Stimulated activated CD8-positive, alpha-beta memory T cell treated with anti-CD3 and anti-CD28 coated beads, Interleukin-15, amount 100 ng/mL, for 24 hours (primary cell): ENCODE results near the gene KIF25.

Experiments used
- DNase-seq: peaks from one replicate; pipeline ENCODE4 v3.0.0-alpha.2; 2020; ENCODE audit warnings: low read depth

The KIF25 gene, protein sequence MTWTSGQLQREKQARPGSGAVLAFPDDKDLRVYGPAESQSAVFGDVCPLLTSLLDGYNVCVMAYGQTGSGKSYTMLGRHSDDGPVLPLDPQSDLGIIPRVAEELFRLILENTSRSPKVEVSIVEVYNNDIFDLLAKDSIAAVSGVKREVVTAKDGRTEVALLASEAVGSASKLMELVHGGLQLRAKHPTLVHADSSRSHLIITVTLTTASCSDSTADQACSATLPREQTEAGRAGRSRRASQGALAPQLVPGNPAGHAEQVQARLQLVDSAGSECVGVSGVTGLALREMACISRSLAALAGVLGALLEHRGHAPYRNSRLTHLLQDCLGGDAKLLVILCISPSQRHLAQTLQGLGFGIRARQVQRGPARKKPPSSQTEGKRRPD

GRCh38 chr6:167997642-167998041 is at the start of gene KIF25:
Gene KIF25, plus strand, starts transcription at chr6:167997671. Its CDS starts 31,915 bp downstream, at chr6:168029586.
- DNase-seq = no peak

DNA sequence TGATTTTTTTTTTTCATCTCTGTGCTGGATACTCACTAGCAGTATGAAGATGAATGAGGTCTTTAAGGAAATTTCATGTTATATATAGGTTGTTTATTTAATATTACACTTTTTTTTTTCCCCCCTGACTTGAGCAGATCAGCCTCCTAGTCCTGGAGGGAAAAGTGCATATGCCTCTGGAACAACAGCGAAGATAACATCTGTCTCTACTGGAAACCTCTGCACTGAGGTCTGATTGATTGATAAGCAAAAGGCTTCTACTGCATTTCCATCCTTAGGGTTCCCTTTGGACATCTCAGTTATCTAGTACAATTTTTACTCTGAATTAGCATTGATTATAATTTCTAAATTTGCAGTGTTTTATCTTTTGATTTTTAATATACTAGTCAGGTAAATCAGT is 49.8 kb upstream of the KIF25 start:
- DNase-seq = no peak

- DNase-seq = no peak
Measured at GRCh38 chr6:167948716-167949115, 48.8 kb upstream of the KIF25 start.

DNA sequence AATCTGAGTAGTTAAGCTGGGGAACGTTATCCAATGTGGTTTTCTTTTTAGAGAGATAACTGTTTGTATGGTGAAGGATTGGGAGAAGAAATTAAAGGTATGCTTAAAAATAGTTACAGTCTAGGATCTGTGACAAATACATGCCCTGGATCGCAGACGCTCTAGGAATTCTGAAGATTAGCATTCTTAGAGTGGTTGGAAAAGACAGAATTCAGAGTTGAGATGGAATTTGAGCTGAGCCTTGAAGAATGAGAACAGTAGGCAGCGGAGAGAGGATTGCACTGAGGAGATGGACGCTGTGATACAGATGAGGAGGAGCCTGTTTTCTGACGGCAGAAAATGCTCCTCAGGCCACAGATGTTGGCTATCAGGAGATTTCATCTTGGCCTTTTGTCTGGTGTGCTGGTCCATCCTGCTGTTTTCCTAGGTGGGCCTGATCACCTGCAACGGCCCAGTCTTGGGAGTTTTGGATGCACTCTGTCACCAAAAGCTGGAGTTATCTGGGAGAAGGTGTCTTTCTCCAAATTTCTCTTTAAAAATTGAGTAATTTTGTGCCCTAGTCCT is 48.3 kb upstream of the KIF25 start:
- DNase-seq = no peak

- no peak for DNase-seq
Measured at GRCh38 chr6:167951781-167952511, 45.5 kb upstream of the KIF25 start.

GRCh38 chr6:167952512-167952859 is 45.0 kb upstream of the KIF25 start:
- DNase-seq = no peak

DNA sequence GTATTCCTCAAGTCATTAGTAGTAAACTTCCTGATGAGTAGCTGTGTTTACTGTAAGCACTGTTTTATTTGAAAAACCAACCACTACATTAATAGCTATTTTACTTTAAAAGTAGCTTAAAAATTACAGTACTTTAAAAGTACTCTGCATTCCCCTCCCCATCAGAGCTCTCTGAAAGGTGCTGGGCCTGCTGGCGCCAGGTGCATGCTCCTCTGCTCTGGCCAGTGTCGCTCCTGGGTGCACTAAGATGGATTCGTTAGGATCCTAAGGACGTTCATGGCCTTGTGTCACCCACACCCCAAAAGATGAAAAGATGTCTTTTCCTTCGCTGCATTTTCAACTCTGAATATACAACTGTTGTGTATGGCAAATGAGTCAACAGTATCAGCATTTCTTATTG is 43.9 kb upstream of the KIF25 start:
- no peak for DNase-seq

DNA sequence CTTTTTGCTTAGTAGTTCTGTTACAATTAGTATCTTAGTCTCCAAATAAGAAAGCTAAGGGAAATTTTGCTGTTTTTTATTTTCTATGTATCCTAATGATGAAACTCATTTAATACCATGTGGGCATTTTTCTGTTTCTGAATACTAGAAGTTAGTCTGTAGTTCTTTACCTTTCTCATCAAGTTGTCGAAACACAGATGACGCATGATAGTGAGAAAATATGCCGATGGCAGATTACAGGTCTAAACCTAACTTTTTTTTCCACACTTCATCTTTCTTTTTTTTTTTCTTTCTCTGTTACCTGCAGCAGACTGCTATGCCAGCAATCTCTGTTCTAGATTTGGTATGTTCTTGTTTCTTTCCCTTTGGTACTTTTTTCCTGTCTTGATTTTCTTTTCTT is 43.3 kb upstream of the KIF25 start:
- DNase-seq = no peak

GRCh38 chr6:167956491-167956890 is 41.0 kb upstream of the KIF25 start:
- no peak for DNase-seq

GRCh38 chr6:167956983-167957492 is 40.4 kb upstream of the KIF25 start:
- DNase-seq = no peak

DNA sequence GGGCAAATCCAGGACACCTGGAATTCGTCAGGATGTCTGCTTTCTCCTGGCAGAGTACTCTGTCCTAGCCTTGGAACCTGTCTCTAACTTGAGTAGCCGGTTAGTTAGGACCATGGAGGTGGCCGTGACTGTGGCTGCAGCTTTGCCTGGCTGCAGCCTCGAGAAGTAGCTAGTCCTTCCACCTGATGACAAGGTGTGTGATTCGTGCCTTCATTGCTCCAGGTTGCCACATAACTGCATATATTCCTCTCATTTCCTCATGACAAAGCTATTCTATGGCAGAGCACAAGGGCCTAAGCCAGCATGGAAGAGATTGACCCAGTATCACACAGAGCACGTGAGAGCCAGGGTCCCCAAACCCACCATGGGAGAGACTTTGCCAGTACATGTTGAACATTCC is 39.8 kb upstream of the KIF25 start:
- DNase-seq = no peak

GRCh38 chr6:167960579-167960978 is 36.9 kb upstream of the KIF25 start:
- DNase-seq = no peak

DNA sequence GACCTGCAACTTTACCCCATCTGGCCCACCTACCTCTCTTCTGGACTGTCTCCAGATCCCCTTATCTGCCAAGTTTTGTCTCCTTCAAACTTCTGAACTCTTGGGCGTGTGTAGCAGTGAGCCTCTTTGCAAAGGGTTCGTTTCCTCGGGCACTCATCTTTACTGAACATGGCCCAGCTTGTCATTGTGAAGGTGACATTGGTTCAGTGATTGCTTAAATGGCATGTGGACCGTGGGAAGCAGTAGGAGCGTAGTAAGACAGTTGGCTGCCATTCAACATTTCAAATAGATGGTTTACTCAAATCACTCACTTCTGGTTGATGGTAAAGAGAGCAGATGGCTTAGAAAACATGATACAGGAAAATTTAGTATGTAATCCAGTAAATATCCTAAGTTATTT is 34.8 kb upstream of the KIF25 start:
- no peak for DNase-seq

DNA sequence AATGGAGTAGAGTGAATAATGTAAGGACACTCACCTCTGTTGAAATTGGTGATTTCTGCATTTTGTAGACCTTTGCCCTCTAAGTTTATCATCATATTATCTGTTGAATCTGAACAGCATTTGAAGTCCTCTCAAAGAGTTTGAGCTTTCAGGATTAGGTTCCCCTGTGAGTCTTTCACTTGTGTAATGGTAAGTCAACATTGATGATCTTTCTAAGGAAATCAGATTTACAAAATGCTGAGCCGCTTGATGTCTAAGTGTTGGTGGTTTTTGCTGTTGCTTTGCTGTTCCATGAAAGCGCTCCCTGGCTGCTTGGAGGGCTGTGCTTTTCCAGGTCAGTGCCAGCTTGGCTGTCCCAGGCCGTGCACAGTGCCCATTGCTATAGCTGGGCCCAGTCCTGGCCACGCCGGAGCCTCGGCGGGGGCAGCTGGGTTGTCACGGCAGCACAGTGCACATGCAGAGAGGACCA is 33.8 kb upstream of the KIF25 start:
- no peak for DNase-seq

DNA sequence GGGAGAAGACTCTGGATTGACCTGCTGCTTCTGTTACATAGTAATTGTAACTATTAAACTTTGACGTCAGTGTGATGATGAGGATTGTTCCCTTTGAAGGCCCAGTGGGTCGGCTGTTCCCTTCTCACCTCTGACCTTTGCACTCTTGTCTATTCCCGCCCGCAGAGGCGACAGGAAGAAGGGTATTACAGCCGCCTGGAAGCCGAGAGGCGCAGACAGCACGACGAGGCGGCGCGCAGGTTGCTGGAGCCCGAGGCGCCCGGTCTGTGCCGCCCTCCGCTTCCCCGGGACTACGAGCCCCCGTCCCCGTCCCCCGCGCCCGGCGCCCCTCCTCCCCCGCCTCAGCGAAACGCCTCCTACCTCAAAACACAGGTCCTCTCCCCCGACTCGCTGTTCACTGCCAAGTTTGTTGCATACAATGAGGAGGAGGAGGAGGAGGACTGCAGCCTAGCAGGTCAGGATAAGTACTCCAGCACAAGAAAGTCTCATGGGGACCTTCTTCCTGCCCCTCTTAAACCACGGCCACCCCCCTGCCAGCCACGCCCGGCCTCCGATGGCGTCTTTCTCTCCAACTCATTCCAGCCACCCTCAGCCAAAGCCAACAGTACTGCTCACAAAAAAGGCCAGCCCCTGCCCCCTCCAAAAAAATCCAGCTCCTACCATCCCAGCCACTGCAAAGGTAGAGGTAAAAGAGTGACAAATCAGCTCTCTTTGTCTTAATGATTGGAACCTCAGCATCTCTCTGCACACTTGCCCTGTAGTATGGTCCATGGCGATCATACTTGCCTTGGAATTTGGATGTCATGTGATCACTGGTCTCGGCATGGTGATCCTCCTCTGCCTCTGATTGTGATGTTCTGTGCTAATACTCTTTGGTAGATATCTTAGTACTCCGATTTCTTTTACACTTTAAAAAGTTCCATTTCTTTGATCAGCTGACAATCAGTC is 31.6 kb upstream of the KIF25 start:
- DNase-seq = no peak

DNA sequence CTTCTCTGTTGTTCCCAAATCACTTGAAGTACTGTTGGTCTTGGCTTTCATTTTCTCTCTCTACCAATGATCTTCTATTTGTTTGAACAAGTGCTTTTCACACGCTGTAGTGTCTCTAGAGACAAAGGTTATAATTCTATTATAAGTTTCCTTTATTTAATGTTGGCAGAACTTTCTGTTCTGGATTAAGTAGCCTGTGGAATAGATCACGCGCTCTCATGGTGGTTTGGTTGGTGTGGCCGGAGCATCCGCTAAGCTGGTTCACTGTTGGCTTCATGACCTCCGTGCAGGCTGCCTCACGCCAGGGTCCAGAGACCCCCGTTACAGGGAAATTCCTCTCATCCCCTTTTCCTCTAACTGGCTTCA is 30.9 kb upstream of the KIF25 start:
- DNase-seq = no peak

- no peak for DNase-seq
Measured at GRCh38 chr6:167968091-167968490, 29.4 kb upstream of the KIF25 start.

DNA sequence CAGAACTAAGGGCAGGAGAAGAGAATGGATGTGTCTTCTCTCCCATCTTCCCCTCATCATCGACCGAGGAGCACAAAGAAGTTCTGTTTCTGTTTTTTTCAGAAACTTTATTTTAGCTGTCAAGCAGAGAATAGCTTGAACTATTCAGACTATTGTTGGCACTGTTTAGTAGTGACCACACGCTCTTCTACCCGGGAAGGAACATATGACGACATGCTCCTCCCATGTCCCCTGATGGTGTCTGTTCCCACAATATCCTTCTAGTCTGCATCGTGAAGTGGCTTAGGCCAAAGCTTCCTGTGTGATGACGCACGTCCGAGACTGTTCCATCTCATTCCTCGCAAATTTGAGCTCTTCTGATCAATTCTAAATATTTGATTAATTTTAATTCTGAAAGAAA is 27.2 kb upstream of the KIF25 start:
- DNase-seq = no peak

DNA sequence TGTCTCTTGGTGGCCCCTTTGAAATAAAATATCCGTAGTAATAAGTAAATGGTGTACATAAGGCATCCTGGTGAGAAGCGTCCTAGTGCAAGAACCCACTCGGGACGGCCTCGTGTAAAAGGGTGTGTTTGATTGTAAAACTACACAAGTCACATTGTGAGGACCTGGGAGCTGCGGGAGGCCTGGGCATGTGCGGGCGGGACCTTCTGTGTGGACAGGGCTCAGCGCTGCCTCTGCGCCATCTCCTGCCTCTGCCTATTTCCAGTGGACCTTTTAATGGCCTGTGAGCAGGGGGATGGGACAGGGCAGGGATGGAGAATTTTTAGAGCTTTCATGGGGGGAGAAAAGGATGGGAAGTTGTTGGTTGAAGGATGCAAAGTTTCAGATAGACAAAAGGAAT is 25.3 kb upstream of the KIF25 start:
- no peak for DNase-seq

- DNase-seq = no peak
Measured at GRCh38 chr6:167973148-167973885, 24.2 kb upstream of the KIF25 start.

- DNase-seq = no peak
Measured at GRCh38 chr6:167974640-167975344, 22.7 kb upstream of the KIF25 start.
